Cortex of kidney (tissue), 1 donor: Measurements from ENCODE around the gene TEPSIN.

Experiments used
- DNase-seq: peaks from one replicate; lab custom pipeline; 2025; lab: John Stamatoyannopoulos, UW

Gene TEPSIN, protein sequence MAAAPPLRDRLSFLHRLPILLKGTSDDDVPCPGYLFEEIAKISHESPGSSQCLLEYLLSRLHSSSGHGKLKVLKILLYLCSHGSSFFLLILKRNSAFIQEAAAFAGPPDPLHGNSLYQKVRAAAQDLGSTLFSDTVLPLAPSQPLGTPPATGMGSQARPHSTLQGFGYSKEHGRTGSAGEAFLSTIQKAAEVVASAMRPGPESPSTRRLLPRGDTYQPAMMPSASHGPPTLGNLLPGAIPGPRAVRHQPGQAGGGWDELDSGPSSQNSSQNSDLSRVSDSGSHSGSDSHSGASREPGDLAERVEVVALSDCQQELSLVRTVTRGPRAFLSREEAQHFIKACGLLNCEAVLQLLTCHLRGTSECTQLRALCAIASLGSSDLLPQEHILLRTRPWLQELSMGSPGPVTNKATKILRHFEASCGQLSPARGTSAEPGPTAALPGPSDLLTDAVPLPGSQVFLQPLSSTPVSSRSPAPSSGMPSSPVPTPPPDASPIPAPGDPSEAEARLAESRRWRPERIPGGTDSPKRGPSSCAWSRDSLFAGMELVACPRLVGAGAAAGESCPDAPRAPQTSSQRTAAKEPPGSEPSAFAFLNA

DNA sequence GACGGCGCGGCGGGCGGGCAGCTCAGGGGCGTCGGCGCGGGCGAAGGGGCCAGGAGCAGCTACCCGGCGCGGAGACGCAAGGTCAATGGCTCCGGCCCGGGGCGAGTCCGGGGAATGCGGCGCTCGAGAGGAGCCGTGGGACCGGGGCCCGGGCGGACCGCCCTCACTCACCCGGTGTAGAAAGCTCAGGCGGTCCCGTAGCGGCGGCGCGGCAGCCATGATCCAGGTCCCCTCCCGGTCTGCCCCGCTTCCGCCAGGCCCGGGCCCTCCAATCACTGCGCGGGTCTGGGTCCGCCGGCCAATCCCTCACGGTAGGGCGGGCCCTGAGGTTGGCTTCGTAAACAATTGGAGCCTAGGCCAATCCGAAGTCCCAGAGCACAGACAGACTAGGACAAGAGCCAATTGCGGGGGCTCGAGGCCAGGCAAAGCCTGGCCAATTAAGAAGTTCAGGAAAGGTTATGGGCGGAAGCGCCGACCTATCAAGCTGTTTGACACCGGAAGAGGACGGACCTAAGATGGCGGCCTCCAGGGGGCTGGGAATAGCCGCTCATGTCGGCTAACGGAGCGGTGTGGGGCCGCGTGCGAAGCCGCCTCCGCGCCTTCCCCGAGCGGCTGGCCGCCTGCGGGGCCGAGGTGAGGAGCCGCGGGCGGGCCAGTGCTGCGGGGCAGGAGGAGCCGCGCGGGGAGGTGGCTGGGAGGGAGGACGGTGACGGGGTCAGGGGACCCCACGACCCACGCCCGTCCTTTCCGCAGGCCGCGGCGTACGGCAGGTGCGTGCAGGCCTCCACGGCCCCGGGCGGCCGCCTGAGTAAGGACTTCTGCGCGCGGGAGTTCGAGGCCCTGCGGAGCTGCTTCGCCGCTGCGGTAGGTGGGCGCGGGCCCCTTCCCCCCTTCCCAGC lies at the start of gene TEPSIN, which contains the start of gene NDUFAF8:
TSS of gene TEPSIN (minus strand) at position 241 of the 899 bp plus-strand sequence. CDS start at position 219, 22 bp downstream.
TSS of gene NDUFAF8 (plus strand) at position 504 of the 899 bp plus-strand sequence. CDS start at position 550, 46 bp downstream.
- DNase-seq = no peak

DNA sequence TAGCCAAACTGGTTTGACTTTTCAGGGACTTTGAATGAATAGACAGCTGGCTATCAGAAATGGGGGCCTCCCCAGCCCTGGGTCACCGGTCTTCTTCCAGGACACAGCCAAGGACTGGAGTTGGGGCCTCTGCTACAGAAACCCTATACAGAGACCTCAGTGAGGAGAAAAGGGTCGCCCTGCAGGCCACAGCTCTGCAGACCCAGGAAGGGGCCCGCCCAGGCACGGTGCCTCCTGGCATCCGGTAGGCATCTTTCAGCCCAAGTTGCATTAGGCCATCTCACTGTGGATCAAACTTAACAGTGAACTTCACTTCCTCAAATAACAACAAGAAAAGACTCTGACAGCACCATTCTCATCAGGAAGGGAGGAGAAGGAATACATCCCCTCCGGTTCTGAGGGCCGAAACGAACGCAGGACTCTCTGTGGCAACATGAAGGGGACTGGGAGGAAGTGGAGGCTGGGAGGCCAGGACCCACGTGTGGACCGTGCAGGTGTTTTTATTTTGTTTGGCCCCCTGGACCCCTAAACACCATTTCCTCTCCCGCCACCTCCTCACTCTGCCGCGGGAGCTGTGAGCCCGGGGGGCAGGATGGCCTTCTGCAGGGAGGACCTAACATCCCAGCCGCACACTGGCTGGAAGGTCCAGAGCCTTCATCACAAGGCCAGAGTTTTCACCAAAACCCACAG lies 49.0 kb upstream of the TEPSIN start:
- no peak for DNase-seq

DNA sequence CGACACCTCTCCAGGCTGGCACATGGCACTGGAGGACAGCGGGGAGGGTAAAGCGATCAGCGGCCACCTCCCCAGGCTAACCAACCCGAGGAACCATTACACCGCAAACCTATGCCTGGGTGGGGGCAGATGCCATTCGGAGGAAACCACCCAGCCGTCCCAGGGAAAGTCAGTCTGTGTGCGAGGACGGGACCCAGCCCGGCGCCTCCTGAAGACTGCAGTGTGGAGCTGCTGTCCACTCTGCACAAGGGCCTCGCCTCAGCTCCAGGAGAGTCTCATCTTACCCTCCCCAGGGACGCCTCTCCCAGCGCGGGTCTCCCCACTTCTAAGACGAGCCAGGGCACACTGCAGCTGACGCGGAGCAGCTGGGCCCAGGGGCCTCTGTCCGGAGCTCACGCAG lies 48.3 kb upstream of the TEPSIN start:
- no peak for DNase-seq

DNA sequence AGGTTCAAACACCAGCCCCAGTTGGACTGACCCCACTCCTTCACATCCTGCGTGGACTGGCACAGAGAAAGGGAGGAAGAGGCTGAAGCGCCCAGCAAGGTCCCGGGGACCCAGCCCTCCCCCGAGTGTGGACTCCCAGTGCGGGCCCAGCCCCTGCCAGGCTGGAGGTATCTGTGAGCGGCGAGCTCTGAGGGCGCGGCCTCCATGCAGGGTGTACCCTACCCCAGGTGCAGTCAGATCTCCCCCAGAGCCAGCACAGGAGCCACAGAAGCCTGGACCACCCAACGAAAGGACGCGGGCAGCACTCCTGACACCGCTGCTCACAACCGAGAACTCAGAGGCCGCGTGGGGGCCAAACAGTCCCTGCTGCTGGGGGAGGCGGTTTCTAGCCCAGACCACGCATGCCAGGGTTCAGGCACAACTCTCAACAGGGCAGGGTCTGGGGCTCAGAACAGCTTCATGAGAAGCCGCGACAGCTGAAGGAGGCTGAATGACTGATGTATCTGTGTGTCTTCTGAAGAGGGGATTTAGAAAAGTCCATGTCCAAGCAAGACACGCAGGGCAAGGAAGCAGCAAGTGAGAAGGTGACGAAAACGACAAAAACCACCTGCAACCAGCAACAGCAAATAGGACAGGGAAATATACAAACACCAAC lies 47.8 kb upstream of the TEPSIN start:
- no peak for DNase-seq

DNA sequence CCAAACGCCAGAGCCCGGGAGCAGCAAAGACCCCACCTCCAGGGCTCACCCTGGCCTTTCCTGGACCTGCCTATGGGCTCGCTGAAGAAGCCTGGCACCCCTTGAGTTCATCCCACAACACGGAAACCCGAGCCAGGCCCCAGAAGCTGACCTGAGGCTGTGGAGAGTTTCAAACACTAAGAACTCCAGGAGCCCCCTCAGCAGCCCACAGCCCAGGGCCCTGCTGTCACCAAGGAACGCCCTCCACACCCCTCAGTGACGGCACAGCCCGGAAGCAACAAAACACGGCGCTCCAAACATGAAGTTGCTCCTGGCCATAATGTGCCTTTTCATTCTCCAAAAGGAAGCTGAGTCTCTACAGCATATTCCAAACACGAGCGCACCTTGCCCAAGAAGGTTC lies 47.0 kb upstream of the TEPSIN start:
- DNase-seq = no peak

DNA sequence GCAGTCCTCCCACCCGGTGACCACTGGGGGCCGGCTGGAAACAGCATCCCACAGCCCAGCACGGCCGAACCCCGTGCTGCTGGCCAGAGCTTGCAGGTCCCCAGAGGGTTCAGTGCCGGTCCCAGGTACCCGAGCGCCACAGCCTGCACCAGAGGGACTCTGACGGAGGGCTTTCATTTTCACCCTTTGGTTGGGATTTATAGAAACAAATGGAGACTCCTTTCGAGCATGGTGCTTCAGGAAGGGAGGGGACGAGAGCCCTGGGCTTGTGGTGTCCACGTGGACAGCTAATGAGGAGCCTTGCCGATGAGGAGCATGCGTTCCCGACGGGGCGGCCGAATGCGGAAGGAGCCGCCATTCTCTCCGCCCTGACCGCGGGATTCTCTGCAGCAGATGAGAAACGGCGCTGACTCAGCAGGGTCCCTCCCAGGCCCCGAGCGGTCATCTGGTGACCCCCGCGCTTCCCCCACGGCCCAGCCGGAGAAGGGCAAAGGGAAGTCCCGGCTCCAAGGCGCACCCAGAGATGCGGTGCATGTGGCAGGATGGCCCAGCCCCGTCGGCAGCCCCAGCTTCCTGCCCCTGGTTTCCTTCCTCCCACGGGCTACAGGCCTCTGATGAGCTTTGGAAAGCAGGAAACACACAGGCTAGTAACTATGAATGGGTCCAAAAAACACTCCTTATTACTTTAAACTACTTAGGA lies 46.5 kb upstream of the TEPSIN start:
- no peak for DNase-seq

DNA sequence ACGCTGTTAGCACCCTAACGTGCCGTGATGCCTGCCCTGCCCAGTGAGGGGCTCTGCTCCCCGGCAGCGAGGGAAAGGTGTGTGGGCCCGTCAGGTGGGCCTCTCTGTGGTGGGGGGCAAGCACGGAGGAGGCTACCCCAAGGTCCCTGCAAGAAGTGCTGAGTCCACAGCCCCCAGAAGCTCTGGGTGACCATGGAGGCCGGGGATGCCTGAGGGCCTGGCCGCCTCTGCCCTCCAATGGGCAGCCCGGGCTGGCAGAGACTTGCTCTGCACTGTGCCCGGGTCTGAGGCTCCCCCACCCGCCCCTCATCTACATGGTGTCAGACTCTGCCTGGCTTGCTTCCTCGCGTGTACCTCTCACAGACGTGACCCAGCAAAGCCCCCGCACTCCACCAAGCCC lies 44.0 kb upstream of the TEPSIN start:
- no peak for DNase-seq

DNA sequence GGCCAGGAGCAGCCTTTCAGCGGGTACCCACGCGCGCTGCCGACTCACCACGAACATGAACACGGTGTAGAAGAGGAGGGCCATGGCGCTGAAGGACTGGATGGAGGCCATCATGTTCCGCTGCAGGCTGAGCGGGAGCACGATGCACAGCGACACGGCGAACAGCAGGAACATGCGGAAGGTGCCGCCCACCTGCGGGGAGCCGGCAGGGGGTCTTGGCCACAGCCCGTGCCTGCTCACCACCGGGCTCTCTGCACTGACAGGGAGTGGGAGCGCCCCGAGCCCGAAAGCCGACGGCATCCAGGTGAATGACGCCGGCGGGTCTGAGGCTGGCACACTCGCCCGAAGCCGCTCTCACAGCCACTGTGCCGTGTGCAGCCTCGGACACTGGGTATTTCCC lies 43.3 kb upstream of the TEPSIN start:
- no peak for DNase-seq

DNA sequence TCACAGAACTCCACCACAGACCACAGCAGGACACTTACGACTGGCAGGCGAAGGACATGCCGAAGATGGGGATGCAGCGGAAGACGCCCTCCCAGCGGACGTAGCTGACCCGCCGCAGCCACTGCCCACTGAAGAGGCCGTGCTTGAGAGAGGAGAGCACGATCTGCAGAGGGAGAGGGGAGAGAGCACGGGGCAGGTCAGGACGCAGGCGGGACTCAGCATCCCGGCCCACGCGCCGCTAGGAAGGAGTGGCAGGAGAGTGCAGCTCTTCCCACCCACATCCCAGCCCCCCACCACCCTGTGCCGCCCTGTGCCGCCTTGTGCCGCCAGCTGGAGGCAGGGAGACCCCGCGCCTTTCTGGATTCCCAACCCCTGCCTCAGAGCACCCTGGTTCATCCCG lies 41.7 kb upstream of the TEPSIN start:
- DNase-seq = no peak

DNA sequence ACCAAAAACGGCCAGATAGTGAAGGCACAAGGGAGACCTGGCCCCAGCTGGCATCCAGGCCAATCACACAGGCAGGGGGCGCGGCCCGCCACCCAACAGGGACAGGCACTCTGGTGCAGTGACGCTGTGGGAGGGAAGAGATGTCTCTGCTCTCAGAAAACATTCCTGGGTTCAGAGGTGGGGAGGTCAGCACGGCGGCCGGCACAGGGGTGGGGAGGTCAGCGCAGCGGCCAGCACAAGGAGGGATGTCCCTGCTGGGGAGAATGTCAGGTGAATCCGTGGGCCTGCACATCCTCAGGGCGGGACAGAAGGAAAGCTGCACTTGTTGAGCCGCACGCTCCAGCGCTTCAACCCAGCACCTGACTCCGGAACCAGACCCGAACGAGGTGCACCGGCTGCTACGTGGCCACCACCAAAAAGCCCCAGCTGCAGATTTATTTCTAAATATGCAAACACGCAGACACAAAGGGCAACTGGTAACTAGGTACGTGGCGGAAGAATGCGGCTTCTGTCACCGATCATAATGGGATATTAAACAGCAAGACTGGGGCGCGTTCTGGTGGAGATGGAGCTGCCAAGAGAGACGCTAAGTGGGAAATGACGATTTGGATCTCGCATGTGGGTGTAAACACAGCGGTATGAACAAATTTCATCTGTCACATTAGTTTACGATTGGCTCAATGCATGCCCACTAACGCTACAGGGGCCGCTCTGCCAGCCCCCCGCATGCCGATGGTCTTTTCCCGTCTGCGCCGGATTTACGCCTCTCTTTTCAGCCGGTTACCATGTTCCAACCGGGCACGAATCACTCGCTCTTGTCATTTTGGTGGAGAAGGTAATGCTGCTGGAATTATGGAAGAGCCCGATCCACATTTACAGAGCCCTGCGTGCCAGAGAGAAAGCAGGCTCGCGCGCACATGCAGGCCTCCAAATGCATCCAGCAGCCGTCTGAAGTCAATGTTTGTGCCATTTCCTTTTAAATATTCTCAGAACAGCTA lies 40.7 kb upstream of the TEPSIN start:
- no peak for DNase-seq

DNA sequence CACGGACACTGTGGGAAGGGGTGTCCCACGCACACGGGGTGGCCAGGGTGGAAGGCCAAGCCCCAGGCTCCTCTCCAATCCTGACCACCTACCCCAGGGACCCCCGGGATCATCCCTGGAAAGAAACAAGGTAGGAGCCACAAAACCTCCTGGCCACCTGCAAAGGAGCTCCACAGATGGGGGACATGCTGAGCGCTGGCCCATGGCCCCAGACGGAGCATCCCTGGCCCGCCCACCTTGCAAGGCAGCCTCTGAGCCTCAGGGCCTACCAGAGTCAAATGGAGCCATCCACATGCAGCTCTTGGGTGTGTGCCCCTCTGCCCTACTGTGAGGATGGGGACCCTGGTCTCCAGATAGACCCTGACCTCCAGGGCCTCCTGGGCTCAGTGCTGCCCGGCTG lies 40.0 kb upstream of the TEPSIN start:
- no peak for DNase-seq

DNA sequence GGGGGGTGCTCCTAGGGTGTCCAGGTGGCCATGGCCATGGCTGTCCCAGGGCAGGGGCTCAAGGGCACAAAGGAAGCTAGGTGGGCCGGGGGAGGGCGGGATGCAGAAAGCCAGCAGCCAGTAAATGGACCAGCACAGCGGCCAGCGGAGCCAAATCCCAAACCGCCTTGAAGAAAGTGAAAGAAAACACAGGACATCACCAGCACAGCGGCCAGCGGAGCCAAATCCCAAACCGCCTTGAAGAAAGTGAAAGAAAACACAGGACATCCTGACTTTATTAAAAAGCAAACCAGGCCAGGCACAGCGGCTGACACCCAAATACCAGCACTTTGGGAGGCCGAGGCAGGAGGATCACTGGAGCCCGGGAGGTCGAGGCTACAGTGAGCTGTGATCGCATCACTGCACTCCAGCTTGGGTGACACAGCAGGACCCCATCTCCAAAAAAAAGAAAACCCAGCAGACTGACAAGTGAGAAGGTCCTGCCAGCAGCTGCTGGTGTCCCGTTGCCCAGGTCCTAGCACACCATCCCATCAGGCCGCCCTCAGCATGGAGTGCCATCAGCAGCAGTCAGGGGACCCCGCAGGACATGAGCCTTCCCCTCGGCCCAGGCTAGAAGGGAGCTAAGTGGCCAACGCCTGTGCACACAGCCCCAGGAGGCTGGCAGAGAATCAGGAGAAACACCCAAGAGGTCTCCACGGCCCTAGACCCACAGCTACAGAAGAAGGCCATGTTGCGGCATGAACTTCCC lies 39.3 kb upstream of the TEPSIN start:
- DNase-seq = no peak

DNA sequence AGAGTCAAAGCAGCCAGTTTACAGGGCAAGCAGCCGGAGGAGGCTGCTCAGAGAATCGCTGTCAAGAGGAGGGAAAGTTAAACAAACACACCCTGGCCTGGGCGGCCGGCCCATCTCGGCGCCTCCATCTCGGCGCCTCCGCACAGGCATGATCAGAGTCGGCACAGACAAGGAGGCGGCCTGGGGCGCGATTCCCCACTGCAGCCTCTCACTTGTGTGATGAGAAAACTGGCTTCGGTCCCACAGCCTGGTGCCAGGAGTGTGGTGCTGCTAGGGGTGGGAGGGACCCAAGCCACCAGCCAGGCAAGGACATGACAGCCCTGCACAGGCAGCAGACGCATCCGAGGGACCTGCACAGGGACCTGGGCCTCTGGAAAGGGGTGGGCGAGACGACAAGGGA lies 38.6 kb upstream of the TEPSIN start:
- no peak for DNase-seq

DNA sequence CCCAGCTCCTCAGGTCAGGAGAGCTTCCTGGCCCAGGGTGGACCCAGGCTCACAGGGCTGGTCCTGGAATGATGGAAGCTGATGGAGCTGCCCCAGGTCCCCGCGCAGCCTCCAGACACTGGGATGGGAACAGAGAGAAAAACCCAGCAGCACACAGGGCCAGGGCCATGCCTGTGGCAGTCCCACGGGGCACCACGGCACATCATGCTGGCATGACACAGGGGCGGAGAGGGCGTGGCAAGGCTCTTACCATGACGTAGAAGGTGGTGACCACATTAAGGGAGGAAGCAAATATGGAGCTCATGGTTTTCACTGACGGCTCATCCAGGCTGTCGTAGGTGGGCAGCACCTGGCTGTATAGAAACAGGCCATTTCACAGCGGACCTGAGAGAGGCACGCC lies 37.9 kb upstream of the TEPSIN start:
- no peak for DNase-seq

DNA sequence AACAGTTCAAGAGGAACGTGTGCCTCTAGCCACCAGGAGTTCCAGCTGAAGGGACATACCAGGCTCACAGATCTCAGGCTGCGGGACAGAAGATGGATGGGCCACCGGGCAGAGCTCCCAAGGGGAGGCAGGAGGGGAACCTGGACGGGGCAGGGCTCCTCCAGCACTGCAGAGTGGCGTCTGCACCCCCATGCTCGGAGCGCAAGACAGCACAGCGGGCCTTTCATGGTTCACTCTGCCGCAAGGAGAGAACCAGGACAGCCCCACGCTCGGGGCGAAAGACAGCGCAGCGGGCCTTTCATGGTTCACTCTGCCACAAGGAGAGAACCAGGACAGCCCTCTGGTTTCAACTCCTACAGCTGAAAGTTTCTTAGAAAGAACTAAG lies 35.6 kb upstream of the TEPSIN start:
- DNase-seq = no peak

DNA sequence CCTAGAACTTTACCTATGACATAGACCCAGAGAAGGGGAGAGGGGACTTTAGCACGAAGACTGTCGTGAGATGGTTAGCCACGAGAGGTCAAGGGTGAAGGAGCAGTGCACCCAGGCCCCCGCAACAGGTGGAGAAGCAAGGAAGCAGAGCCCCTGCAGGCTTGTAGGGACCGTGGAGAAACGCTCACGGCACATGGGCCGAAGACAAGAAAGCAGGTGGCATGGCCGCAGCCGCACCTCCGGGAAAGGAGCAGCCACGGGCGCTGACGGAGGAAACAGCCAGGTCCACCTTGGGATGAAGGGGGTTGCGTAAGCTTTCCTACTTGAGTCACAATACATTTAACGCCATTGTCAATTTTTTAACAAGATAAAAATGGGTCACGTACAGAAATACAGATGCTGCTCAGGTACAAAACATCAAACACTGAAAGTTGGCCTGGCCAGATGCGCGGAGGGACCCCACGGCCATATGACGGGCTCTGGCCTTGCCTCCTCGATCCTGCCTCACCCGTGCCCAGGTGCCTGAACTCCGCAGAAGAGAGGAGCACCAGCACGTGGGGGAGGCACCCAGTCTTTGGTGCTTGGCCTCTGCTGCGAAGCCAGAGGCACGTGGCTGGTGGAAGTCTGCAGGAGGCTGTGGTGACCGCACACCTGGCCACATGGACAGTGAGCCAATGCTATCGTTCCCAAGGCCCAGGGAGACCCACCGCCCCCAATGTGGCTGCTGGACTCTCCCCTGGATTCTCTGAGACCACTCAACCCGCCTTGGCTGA lies 35.0 kb upstream of the TEPSIN start:
- DNase-seq = no peak

DNA sequence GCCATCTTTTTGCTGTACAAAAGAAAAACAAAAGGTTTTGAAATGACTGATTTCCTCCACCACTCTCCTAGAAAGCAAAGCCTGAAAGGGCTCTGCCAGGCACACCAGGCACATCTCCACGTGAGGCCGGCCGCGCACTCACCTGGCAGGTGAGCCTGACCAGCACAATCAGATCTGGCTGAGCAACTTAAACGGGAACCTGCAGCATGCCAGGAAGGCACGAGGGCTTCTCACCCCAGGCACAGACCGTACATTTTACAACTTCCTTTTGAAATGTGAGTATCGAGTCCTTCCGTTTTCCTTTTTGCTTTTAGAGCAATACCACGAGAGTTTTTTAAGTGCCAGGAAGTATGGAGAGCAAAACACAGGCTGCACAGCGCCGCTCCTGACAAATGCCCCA lies 33.8 kb upstream of the TEPSIN start:
- no peak for DNase-seq

DNA sequence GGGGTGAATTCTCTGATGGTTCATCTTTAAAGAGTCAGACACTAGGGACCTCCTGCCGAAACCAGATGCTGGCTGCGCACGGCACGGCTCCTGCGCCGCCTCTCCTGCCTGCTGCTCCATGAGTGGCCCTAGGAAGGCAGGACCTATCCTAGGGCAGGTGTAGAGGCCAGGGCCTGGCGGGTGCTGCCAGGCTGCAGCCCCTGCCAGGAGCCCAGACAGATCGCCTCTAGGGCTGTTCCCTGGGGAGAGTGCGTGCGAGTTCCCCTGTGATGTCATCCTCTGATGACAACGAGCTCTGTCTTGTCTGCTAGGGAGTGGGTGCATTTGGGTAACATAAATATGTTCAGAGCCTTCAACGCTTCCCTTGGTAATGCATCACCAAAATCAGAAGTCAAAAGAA lies 32.4 kb upstream of the TEPSIN start:
- no peak for DNase-seq
